Stimulated activated CD8-positive, alpha-beta memory T cell treated with anti-CD3 and anti-CD28 coated beads, Interleukin-7, amount 100 ng/mL, for 48 hours (primary cell): Measurements from ENCODE around the gene FBXL20.

Source experiments
- DNase-seq, 2 donors: peaks; one replicate each; pipeline ENCODE4 v3.0.0-alpha.2; 2020; ENCODE audit warnings: low read depth in 1 of 2; ENCODE audit errors: extremely low read depth in 1 of 2

Gene FBXL20

GRCh38 chr17:39229274-39229913 is 172.0 kb downstream of the FBXL20 start:
- no peak for DNase-seq

- DNase-seq, result no peak
Observed at GRCh38 chr17:39227364-39227919, 174.0 kb downstream of the FBXL20 start.

- peak in 1 of 2 donors; percentile 59 for DNase-seq
Observed at GRCh38 chr17:39225959-39226683, 175.3 kb downstream of the FBXL20 start.

- no peak for DNase-seq
Observed at GRCh38 chr17:39225308-39225958, 176.0 kb downstream of the FBXL20 start, which contains the start of gene STAC2. Gene STAC2 (minus strand): TSS chr17:39225945. CDS start chr17:39225502, 443 bp downstream.

GRCh38 chr17:39224778-39225307 is 176.6 kb downstream of the FBXL20 start:
- no peak for DNase-seq

GRCh38 chr17:39223907-39224777 is 177.3 kb downstream of the FBXL20 start:
- no peak for DNase-seq

- no peak for DNase-seq
Observed at GRCh38 chr17:39222866-39223834, 178.3 kb downstream of the FBXL20 start.

- DNase-seq, result no peak
Observed at GRCh38 chr17:39222151-39222550, 179.3 kb downstream of the FBXL20 start.

GRCh38 chr17:39221572-39221971 is 179.9 kb downstream of the FBXL20 start:
- no peak for DNase-seq

GRCh38 chr17:39219647-39220154 is 181.7 kb downstream of the FBXL20 start:
- no peak for DNase-seq

- DNase-seq, result no peak
Observed at GRCh38 chr17:39218906-39219305, 182.5 kb downstream of the FBXL20 start.

- DNase-seq, result no peak
Observed at GRCh38 chr17:39217734-39218369, 183.6 kb downstream of the FBXL20 start.

GRCh38 chr17:39213852-39214251 is 187.6 kb downstream of the FBXL20 start:
- DNase-seq, result no peak

- DNase-seq, result no peak
Observed at GRCh38 chr17:39212841-39213480, 188.5 kb downstream of the FBXL20 start.

- no peak for DNase-seq
Observed at GRCh38 chr17:39212195-39212810, 189.1 kb downstream of the FBXL20 start.

- no peak for DNase-seq
Observed at GRCh38 chr17:39210093-39210434, 191.4 kb downstream of the FBXL20 start.

GRCh38 chr17:39209317-39210092 is 191.9 kb downstream of the FBXL20 start:
- DNase-seq, result peak in 1 of 2 donors; percentile 64
